ENCODE results near the gene TEX264. TPM values are rescaled to one million over a fixed set of nuclear protein-coding genes. Genes with fewer than 3 reads are reported as not detected.

TEX264 gene
- polyA plus RNA-seq, 1 donor from 2014 or later: 35.4 TPM

- Histone ChIP-seq H3K4me2 (ENCODE audit: low read length) (no peak overlapping the region), H3K27ac (ENCODE audit: low read length) (no peak overlapping the region), H3K9me2 (ENCODE audit: insufficient read depth, low read length) (no peaks in the 10 kb centered on the region), H2AFZ (ENCODE audit: low read depth, low read length) (no peak overlapping the region), H3K9me3 (ENCODE audit: low read length) (no peaks in the 10 kb centered on the region), H4K20me1 (ENCODE audit: insufficient read depth) (no peaks in the 10 kb centered on the region), H3F3A (ENCODE audit: insufficient read depth, low read length, poor library complexity, severe bottlenecking) (no peaks in the 10 kb centered on the region), H3K4me3 (ENCODE audit: low read length) (peak overlapping the region; percentile 79), H3K27me3 (ENCODE audit: insufficient read depth, low read depth, low read length) (peaks cover 14% of the 10 kb centered on the region), H3K9ac (ENCODE audit: low read length) (no peak overlapping the region), H3K36me3 (ENCODE audit: insufficient read depth, low read length) (no peaks in the 10 kb centered on the region), H3K79me2 (replicated peaks; ENCODE audit: insufficient read depth, low read length) (no peaks in the 10 kb centered on the region)
- no peak for TF ChIP-seq REST (IDR thresholded peaks at IDR 0.05; ENCODE audit: borderline replicate concordance)
- TF ChIP-seq MXI1 (conservative IDR thresholded peaks at IDR 0.05; ENCODE audit: poor library complexity, severe bottlenecking): no peak
- no peak for TF ChIP-seq RAD21 (conservative IDR thresholded peaks at IDR 0.05)
- no peak for TF ChIP-seq EZH2 (IDR thresholded peaks at IDR 0.05; ENCODE audit: borderline replicate concordance, insufficient read depth, low read length, poor library complexity, severe bottlenecking)
Measured at GRCh38 chr3:51708216-51708845, 37.3 kb downstream of the TEX264 start.

- no peaks in the 10 kb centered on the region for H3K36me3 ChIP-seq (ENCODE audit: insufficient read depth, low read length)
- no peak for TF ChIP-seq POLR2AphosphoS5 (IDR thresholded peaks at IDR 0.05)
- no peak for TF ChIP-seq SMC3 (conservative IDR thresholded peaks at IDR 0.05; ENCODE audit: poor library complexity)
- TF ChIP-seq TAF1 (IDR thresholded peaks at IDR 0.05; ENCODE audit: low read depth): no peak
- TF ChIP-seq MXI1 (conservative IDR thresholded peaks at IDR 0.05; ENCODE audit: poor library complexity, severe bottlenecking): no peak
- no peak for TF ChIP-seq EZH2 (IDR thresholded peaks at IDR 0.05; ENCODE audit: borderline replicate concordance, insufficient read depth, low read length, poor library complexity, severe bottlenecking)
- TF ChIP-seq EP300 (conservative IDR thresholded peaks at IDR 0.05; ENCODE audit: poor library complexity, severe bottlenecking): no peak
- no peak overlapping the region for H3K4me2 ChIP-seq (ENCODE audit: low read length)
- no peak overlapping the region for H3K4me3 ChIP-seq (ENCODE audit: low read length)
- H3K9me2 ChIP-seq (ENCODE audit: insufficient read depth, low read length): no peaks in the 10 kb centered on the region
- no peak overlapping the region for H2AFZ ChIP-seq (ENCODE audit: low read depth, low read length)
- no peaks in the 10 kb centered on the region for H3F3A ChIP-seq (ENCODE audit: insufficient read depth, low read length, poor library complexity, severe bottlenecking)
- H3K27me3 ChIP-seq (ENCODE audit: insufficient read depth, low read depth, low read length): peaks cover 14% of the 10 kb centered on the region
- H4K20me1 ChIP-seq (ENCODE audit: insufficient read depth): no peaks in the 10 kb centered on the region
- no peak overlapping the region for H3K27ac ChIP-seq (ENCODE audit: low read length)
- H3K79me2 ChIP-seq (replicated peaks; ENCODE audit: insufficient read depth, low read length): no peaks in the 10 kb centered on the region
- H3K9ac ChIP-seq (ENCODE audit: low read length): no peak overlapping the region
- no peaks in the 10 kb centered on the region for H3K9me3 ChIP-seq (ENCODE audit: low read length)
Measured at GRCh38 chr3:51709004-51709420, 38.0 kb downstream of the TEX264 start.

GRCh38 chr3:51709675-51710074 is 38.6 kb downstream of the TEX264 start:
- Histone ChIP-seq H3K9ac (ENCODE audit: low read length) (no peak overlapping the region), H2AFZ (ENCODE audit: low read depth, low read length) (no peak overlapping the region), H3K36me3 (ENCODE audit: insufficient read depth, low read length) (no peaks in the 10 kb centered on the region), H3K27ac (ENCODE audit: low read length) (no peak overlapping the region), H4K20me1 (ENCODE audit: insufficient read depth) (no peaks in the 10 kb centered on the region), H3K27me3 (ENCODE audit: insufficient read depth, low read depth, low read length) (peaks cover 14% of the 10 kb centered on the region), H3K4me2 (ENCODE audit: low read length) (no peak overlapping the region), H3K9me3 (ENCODE audit: low read length) (no peaks in the 10 kb centered on the region), H3F3A (ENCODE audit: insufficient read depth, low read length, poor library complexity, severe bottlenecking) (no peaks in the 10 kb centered on the region), H3K79me2 (replicated peaks; ENCODE audit: insufficient read depth, low read length) (no peaks in the 10 kb centered on the region), H3K9me2 (ENCODE audit: insufficient read depth, low read length) (no peaks in the 10 kb centered on the region), H3K4me3 (ENCODE audit: low read length) (no peak overlapping the region)
- TF ChIP-seq EZH2 (IDR thresholded peaks at IDR 0.05; ENCODE audit: borderline replicate concordance, insufficient read depth, low read length, poor library complexity, severe bottlenecking) (no peak), CTCF (IDR thresholded peaks at IDR 0.05; ENCODE audit: poor library complexity, severe bottlenecking) (no peak), REST (IDR thresholded peaks at IDR 0.05; ENCODE audit: borderline replicate concordance) (no peak), SMC3 (conservative IDR thresholded peaks at IDR 0.05; ENCODE audit: poor library complexity) (no peak), TAF1 (IDR thresholded peaks at IDR 0.05; ENCODE audit: low read depth) (no peak), RAD21 (conservative IDR thresholded peaks at IDR 0.05) (no peak), EP300 (conservative IDR thresholded peaks at IDR 0.05; ENCODE audit: poor library complexity, severe bottlenecking) (no peak), POLR2AphosphoS5 (IDR thresholded peaks at IDR 0.05) (no peak), MXI1 (conservative IDR thresholded peaks at IDR 0.05; ENCODE audit: poor library complexity, severe bottlenecking) (no peak)
